ENCODE data around the gene PARD3.

The PARD3 gene

GRCh38 chr10:34666008-34666704, 148.9 kb downstream of the PARD3 start:
- no peak overlapping the region for H3K27ac Mint-ChIP-seq
- H3K4me1 Mint-ChIP-seq: no peaks in the 10 kb centered on the region
- no peaks in the 10 kb centered on the region for H3K9me3 Mint-ChIP-seq
- ATAC-seq (ENCODE audit: low read depth) (no peak), DNase-seq (ENCODE audit: low spot score in 2 of 2) (no peak)
- no peak overlapping the region for H3K4me3 Mint-ChIP-seq
- no peaks in the 10 kb centered on the region for H3K27me3 Mint-ChIP-seq
- no peaks in the 10 kb centered on the region for H3K36me3 Mint-ChIP-seq

- Mint-ChIP-seq H3K27ac (no peak overlapping the region), H3K36me3 (no peaks in the 10 kb centered on the region), H3K4me3 (no peak overlapping the region), H3K27me3 (peaks cover 1% of the 10 kb centered on the region), H3K4me1 (no peaks in the 10 kb centered on the region), H3K9me3 (no peaks in the 10 kb centered on the region)
- ATAC-seq (ENCODE audit: low read depth) (no peak), DNase-seq (ENCODE audit: low spot score in 2 of 2) (no peak)
Observed at GRCh38 chr10:34664706-34665105, 150.4 kb downstream of the PARD3 start.

GRCh38 chr10:34661580-34661979, 153.5 kb downstream of the PARD3 start:
- DNase-seq (ENCODE audit: low spot score in 2 of 2) (no peak), ATAC-seq (ENCODE audit: low read depth) (no peak)
- no peaks in the 10 kb centered on the region for H3K4me1 Mint-ChIP-seq
- no peaks in the 10 kb centered on the region for H3K36me3 Mint-ChIP-seq
- no peak overlapping the region for H3K27ac Mint-ChIP-seq
- H3K27me3 Mint-ChIP-seq: peaks cover 1% of the 10 kb centered on the region
- no peak overlapping the region for H3K4me3 Mint-ChIP-seq
- H3K9me3 Mint-ChIP-seq: no peaks in the 10 kb centered on the region

GRCh38 chr10:34658934-34659333, 156.2 kb downstream of the PARD3 start:
- H3K4me3 Mint-ChIP-seq: no peak overlapping the region

GRCh38 chr10:34656661-34657060, 158.4 kb downstream of the PARD3 start:
- no peaks in the 10 kb centered on the region for H3K9me3 Mint-ChIP-seq
- H3K27ac Mint-ChIP-seq: no peak overlapping the region
- H3K4me1 Mint-ChIP-seq: no peaks in the 10 kb centered on the region
- H3K27me3 Mint-ChIP-seq: peaks cover 3% of the 10 kb centered on the region
- H3K4me3 Mint-ChIP-seq: no peak overlapping the region
- no peak for ATAC-seq (ENCODE audit: low read depth)
- no peak for DNase-seq (ENCODE audit: low spot score in 2 of 2)
- no peaks in the 10 kb centered on the region for H3K36me3 Mint-ChIP-seq

More at GRCh38 chr10:34658934-34659333, 156.2 kb downstream of the PARD3 start:
- Mint-ChIP-seq H3K27me3 (peaks cover 1% of the 10 kb centered on the region), H3K9me3 (no peaks in the 10 kb centered on the region), H3K4me1 (no peaks in the 10 kb centered on the region), H3K27ac (no peak overlapping the region), H3K36me3 (no peaks in the 10 kb centered on the region)
- DNase-seq (ENCODE audit: low spot score in 2 of 2) (no peak), ATAC-seq (ENCODE audit: low read depth) (no peak)

- ATAC-seq (ENCODE audit: low read depth) (no peak), DNase-seq (ENCODE audit: low spot score in 2 of 2) (no peak)
- Mint-ChIP-seq H3K27ac (no peak overlapping the region), H3K27me3 (peaks cover 6% of the 10 kb centered on the region), H3K4me3 (no peak overlapping the region), H3K36me3 (no peaks in the 10 kb centered on the region), H3K9me3 (no peaks in the 10 kb centered on the region), H3K4me1 (no peaks in the 10 kb centered on the region)
Observed at GRCh38 chr10:34655286-34656170, 159.6 kb downstream of the PARD3 start.

GRCh38 chr10:34654211-34654610, 160.9 kb downstream of the PARD3 start:
- no peak for DNase-seq (ENCODE audit: low spot score in 2 of 2)
- H3K27ac Mint-ChIP-seq: no peak overlapping the region
- no peak for ATAC-seq (ENCODE audit: low read depth)
- no peak overlapping the region for H3K4me3 Mint-ChIP-seq
- H3K27me3 Mint-ChIP-seq: peaks cover 5% of the 10 kb centered on the region
- no peaks in the 10 kb centered on the region for H3K9me3 Mint-ChIP-seq
- no peaks in the 10 kb centered on the region for H3K36me3 Mint-ChIP-seq
- H3K4me1 Mint-ChIP-seq: no peaks in the 10 kb centered on the region

GRCh38 chr10:34653530-34653929, 161.6 kb downstream of the PARD3 start:
- Mint-ChIP-seq H3K36me3 (no peaks in the 10 kb centered on the region), H3K9me3 (no peaks in the 10 kb centered on the region), H3K4me1 (no peaks in the 10 kb centered on the region), H3K27me3 (peaks cover 6% of the 10 kb centered on the region), H3K4me3 (no peak overlapping the region), H3K27ac (no peak overlapping the region)
- no peak for ATAC-seq (ENCODE audit: low read depth)
- DNase-seq (ENCODE audit: low spot score in 2 of 2): no peak

- Mint-ChIP-seq H3K36me3 (no peaks in the 10 kb centered on the region), H3K27ac (no peak overlapping the region), H3K4me1 (no peaks in the 10 kb centered on the region), H3K9me3 (no peaks in the 10 kb centered on the region), H3K27me3 (peaks cover 6% of the 10 kb centered on the region), H3K4me3 (no peak overlapping the region)
- no peak for DNase-seq (ENCODE audit: low spot score in 2 of 2)
- no peak for ATAC-seq (ENCODE audit: low read depth)
Observed at GRCh38 chr10:34651416-34652195, 163.5 kb downstream of the PARD3 start.

- Mint-ChIP-seq H3K4me1 (no peaks in the 10 kb centered on the region), H3K4me3 (no peak overlapping the region), H3K27me3 (peaks cover 6% of the 10 kb centered on the region), H3K27ac (no peak overlapping the region), H3K36me3 (no peaks in the 10 kb centered on the region), H3K9me3 (no peaks in the 10 kb centered on the region)
- ATAC-seq (ENCODE audit: low read depth) (peak; percentile 22), DNase-seq (ENCODE audit: low spot score in 2 of 2) (no peak)
Observed at GRCh38 chr10:34650156-34650555, 164.9 kb downstream of the PARD3 start.

GRCh38 chr10:34649385-34649784, 165.7 kb downstream of the PARD3 start:
- Mint-ChIP-seq H3K27me3 (peaks cover 6% of the 10 kb centered on the region), H3K36me3 (no peaks in the 10 kb centered on the region), H3K4me1 (no peaks in the 10 kb centered on the region), H3K4me3 (no peak overlapping the region), H3K9me3 (no peaks in the 10 kb centered on the region), H3K27ac (no peak overlapping the region)
- no peak for DNase-seq (ENCODE audit: low spot score in 2 of 2)
- ATAC-seq (ENCODE audit: low read depth): no peak

GRCh38 chr10:34648919-34649318, 166.2 kb downstream of the PARD3 start:
- ATAC-seq (ENCODE audit: low read depth) (no peak), DNase-seq (ENCODE audit: low spot score in 2 of 2) (no peak)
- no peaks in the 10 kb centered on the region for H3K36me3 Mint-ChIP-seq
- H3K27me3 Mint-ChIP-seq: peaks cover 6% of the 10 kb centered on the region
- no peak overlapping the region for H3K27ac Mint-ChIP-seq
- H3K4me3 Mint-ChIP-seq: no peak overlapping the region
- no peaks in the 10 kb centered on the region for H3K4me1 Mint-ChIP-seq
- H3K9me3 Mint-ChIP-seq: no peaks in the 10 kb centered on the region

GRCh38 chr10:34647875-34648865, 166.9 kb downstream of the PARD3 start:
- Mint-ChIP-seq H3K36me3 (no peaks in the 10 kb centered on the region), H3K4me3 (no peak overlapping the region), H3K9me3 (no peaks in the 10 kb centered on the region), H3K27ac (no peak overlapping the region), H3K4me1 (no peaks in the 10 kb centered on the region), H3K27me3 (peaks cover 5% of the 10 kb centered on the region)
- ATAC-seq (ENCODE audit: low read depth) (no peak), DNase-seq (ENCODE audit: low spot score in 2 of 2) (no peak)
